ENCODE measurements around the gene RGS1. TPM values are rescaled to one million over a fixed set of nuclear protein-coding genes. Genes with fewer than 3 reads are reported as not detected.
A peak's percentile ranks its signal among the peaks of the same experiment; 100 is the strongest.

Gene RGS1
- total RNA-seq, 1 donor from 2014 or later: 0.32 TPM

- intact Hi-C loops (cut with DNase I): no loop called here
- ATAC-seq: no peak
- DNase-seq (ENCODE audit: missing footprints): no peak
Observed at GRCh38 chr1:192577145-192578140, 1.9 kb downstream of the RGS1 start.

DNA sequence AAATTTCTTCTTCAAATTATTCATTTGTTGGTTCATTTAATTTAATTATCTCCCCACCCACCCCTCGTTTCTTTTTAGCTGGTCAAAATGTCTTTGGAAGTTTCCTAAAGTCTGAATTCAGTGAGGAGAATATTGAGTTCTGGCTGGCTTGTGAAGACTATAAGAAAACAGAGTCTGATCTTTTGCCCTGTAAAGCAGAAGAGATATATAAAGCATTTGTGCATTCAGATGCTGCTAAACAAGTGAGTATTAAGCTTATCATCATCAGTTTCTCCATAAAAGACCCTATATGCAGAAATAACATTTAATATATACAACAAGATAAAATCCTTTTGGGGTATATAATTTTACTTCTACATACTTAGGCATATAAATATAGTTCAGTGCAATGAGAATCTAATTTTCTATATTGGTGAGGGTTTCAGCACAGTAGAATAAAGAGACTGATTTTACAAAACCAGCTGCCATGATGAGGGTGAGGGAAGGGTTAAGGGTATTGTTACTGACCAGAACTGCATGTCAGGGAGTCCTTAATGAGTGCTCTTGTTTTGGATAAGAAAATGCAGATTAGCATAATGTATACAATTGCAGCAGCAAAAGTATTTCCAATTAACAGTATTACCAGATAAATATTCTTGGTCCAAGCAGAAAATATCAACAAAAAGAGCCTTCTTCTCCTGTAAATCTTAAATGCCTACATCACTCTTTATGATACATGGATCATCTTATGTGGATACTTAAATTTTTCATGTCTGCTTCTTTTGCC, 2.8 kb downstream of the RGS1 start:
- ATAC-seq (no peak), DNase-seq (ENCODE audit: missing footprints) (no peak)
- intact Hi-C loops (cut with DNase I): no loop called here

DNA sequence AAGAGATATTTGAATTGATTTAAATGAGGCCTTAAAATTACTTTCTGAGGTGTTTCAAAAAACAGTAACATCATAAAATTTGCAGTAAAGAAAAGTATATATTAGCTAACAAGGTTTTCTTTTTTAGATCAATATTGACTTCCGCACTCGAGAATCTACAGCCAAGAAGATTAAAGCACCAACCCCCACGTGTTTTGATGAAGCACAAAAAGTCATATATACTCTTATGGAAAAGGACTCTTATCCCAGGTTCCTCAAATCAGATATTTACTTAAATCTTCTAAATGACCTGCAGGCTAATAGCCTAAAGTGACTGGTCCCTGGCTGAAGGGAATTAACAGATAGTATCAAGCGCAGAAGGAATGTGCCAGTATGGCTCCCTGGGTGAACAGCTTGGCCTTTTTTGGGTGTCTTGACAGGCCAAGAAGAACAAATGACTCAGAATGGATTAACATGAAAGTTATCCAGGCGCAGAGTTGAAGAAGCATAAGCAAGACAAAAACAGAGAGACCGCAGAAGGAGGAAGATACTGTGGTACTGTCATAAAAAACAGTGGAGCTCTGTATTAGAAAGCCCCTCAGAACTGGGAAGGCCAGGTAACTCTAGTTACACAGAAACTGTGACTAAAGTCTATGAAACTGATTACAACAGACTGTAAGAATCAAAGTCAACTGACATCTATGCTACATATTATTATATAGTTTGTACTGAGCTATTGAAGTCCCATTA, 3.6 kb downstream of the RGS1 start:
- DNase-seq (ENCODE audit: missing footprints) (no peak), ATAC-seq (no peak)
- intact Hi-C loops (cut with DNase I): no loop called here

GRCh38 chr1:192580351-192580962, 4.9 kb downstream of the RGS1 start:
- DNase-seq (ENCODE audit: missing footprints) (no peak), ATAC-seq (peak; percentile 72)
- intact Hi-C loops (cut with DNase I): loop anchor here (2.0 kb wide), 1 partner anchor 104 kb away; no protein-coding TSS in a partner anchor

DNA sequence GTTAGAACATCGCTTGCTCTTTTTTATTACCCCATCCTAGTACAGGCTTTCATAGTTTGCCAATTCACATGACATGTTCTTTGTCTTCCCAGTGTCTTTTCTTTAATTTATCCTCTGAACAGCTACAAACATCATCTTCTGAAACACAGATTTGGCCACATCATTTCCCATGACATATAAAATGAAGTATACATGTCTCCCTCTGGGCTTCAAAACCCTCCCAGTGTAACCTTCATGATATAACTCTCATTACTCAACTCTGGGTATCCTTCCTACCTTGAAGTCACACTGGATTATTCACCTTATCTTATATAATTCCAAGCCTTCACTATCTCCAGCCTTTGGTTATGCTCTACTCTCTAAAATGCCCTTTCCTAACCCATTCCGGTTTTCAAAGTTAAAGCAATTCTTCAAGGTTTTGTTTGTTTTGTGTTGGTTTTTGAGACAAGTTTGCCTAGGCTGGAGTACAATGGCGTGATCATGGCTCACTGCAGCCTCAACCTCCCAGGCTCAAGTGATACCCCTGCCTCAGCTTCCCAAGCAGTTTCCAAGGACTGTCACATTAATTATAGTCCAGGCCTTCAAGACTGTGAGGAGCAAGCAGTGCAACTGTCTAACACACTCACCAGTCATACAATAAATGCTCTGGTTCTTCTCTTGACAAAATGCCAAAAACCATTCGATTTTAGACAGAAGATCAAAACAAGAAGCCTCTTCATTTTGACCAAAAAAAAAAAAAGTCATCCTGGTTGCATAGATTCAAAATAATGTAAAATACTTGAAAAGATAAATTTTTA, 5.8 kb downstream of the RGS1 start:
- DNase-seq (ENCODE audit: missing footprints): no peak
- ATAC-seq: no peak
- intact Hi-C loops (cut with DNase I): loop anchor here (2.0 kb wide), 1 partner anchor 105 kb away; no protein-coding TSS in a partner anchor

DNA sequence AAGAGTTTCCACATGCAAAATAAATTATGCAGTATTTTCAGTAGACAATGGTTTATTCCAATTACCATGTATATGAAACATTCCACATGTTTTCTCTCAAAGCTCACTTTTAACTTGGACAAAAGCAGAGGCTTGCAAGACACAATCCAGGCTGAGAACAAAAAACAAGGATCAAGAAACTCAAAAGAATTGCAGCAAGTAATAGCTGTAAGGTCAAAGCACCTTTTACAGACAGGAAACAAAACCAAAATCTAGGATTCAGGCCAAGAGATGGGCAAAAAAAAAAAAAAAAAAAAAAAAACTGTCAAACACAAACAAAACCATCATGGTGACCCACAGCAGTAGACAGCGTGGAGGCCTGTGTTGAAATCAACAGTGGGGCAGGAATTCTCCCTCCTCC, 9.3 kb downstream of the RGS1 start:
- DNase-seq (ENCODE audit: missing footprints) (no peak), ATAC-seq (no peak)
- intact Hi-C loops (cut with DNase I): no loop called here

GRCh38 chr1:192587386-192588266, 12.1 kb downstream of the RGS1 start:
- DNase-seq (ENCODE audit: missing footprints) (no peak), ATAC-seq (no peak)
- intact Hi-C loops (cut with DNase I): no loop called here

DNA sequence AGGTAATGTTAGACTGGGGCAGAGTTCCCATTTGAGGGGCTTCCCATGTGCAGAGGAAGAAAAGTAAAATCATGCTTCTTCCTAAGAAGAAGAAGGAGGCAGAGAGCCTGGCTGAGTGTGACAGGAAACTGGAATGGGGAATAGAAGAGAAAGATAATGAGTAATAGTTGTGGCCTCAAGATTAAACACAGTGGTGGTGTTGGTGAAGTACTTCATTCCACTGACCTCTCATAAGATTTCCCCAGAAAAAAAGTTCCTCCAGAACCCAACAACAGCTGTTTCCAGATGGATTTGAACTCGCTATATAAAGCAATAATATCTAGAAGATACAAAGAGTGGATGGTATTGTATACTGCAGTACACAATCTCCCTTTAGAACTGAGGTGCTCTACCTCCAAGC, 13.0 kb downstream of the RGS1 start:
- intact Hi-C loops (cut with DNase I): no loop called here

GRCh38 chr1:192589813-192590212, 14.2 kb downstream of the RGS1 start:
- intact Hi-C loops (cut with DNase I): no loop called here
- ATAC-seq (no peak), DNase-seq (ENCODE audit: missing footprints) (no peak)

More for the DNA sequence above, 13.0 kb downstream of the RGS1 start:
- ATAC-seq (no peak), DNase-seq (ENCODE audit: missing footprints) (no peak)

GRCh38 chr1:192592517-192592916, 16.9 kb downstream of the RGS1 start:
- intact Hi-C loops (cut with DNase I): no loop called here
- ATAC-seq (no peak), DNase-seq (ENCODE audit: missing footprints) (no peak)

DNA sequence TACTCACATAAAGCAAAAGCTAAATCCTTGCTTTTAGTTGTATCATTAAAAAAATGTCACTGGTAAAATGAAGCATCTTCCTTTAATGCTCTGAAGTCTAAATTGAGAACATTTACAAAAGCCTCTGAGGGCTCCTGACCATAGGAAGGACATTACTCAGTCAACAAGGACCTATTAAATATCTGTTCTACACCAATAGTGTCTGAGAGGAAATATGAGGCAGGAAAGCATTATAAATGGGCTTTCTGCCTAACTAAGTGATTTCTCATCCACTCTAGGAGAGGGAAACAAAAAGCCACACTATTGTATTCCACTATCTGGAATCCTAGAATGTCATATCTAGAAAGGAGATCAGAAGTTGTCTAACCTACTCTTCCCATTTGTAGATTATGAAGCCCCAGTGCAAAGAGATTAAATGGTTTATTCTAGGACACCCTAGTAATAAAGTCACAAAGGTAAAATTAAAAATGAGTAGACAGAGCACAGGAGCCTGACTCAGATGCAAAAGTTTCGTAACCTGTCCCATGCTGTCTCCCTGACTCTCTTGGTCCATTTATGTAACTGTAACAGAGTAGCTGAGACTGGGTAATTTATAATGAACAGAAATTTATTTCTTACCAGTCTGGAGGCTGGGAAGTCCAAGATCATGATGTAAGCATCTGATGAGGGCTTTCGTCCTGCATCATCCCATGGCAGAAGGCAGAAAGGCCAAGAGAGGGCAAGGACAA, 17.6 kb downstream of the RGS1 start:
- no peak for DNase-seq (ENCODE audit: missing footprints)
- intact Hi-C loops (cut with DNase I): no loop called here
- ATAC-seq: no peak

- no peak for DNase-seq (ENCODE audit: missing footprints)
- intact Hi-C loops (cut with DNase I): no loop called here
- no peak for ATAC-seq
Observed at GRCh38 chr1:192595299-192595698, 19.7 kb downstream of the RGS1 start.

DNA sequence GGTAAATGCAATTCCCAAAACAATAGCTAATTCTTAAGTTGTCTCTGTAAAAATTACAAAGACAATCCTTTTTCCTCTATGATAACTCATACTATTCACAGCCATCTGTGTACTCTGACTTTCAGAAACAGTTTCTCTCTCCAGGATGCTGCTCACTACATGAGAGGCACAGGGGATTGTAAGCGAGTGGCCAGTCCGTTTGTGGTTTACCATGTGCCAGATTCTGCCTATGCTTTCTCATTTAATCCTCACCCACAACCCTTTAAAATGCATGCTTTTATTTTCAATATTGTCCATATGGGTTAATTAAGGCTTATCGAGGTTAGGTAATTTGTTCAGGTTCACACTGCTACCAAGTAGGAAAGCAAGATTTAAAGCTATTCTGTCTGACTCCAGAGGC, 23.0 kb downstream of the RGS1 start:
- no peak for ATAC-seq
- intact Hi-C loops (cut with DNase I): no loop called here
- DNase-seq (ENCODE audit: missing footprints): no peak

DNA sequence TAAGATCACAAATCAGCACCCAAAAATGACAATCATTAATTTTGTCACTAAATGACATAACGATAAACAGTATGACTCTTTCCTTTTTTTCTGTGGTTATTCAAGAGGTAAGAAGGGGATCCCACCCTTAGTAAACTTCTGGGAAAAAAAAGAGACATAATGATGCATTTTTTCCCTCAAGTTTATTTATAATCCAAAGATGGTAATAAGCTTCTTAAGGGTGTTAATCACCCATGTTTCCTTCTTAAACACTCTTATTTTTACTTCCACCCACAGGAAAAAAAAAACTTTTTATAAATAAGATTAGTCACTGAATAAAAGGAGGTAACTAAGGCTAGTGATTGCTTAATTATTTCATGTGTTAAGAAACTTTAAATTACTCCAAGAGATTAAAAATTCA, 24.7 kb downstream of the RGS1 start:
- DNase-seq (ENCODE audit: missing footprints) (no peak), ATAC-seq (no peak)
- intact Hi-C loops (cut with DNase I): loop anchor here (10.0 kb wide), 1 partner anchor 415 kb away; no protein-coding TSS in a partner anchor

GRCh38 chr1:192601143-192601542, 25.6 kb downstream of the RGS1 start:
- intact Hi-C loops (cut with DNase I): loop anchor here (10.0 kb wide), 1 partner anchor 414 kb away; no protein-coding TSS in a partner anchor
- no peak for DNase-seq (ENCODE audit: missing footprints)
- no peak for ATAC-seq

- no peak for DNase-seq (ENCODE audit: missing footprints)
- no peak for ATAC-seq
- intact Hi-C loops (cut with DNase I): loop anchor here (10.0 kb wide), 1 partner anchor 413 kb away; no protein-coding TSS in a partner anchor
Observed at GRCh38 chr1:192601567-192601966, 26.0 kb downstream of the RGS1 start.

Data from Right ventricle myocardium inferior (tissue), 1 donor.